T-helper 1 cell (primary cell): Measurements from ENCODE around the gene SMCO4.
"Not testable (repeated sequence)": the region's sequence is repeated elsewhere in the genome, so short reads cannot be mapped to it uniquely, and the experiment has no call there.

Source experiments
- DNase-seq, 5 donors: peaks; one replicate each; pipeline ENCODE4 v3.0.0-alpha.2; 2012 to 2020
- total RNA-seq, 4 donors: gene quantifications; one replicate each; lab custom pipeline; 2026; lab: John Stamatoyannopoulos, UW

SMCO4 gene
- 0 to 1.1 (median 0.44) reads per million in 4 donors for total RNA-seq

- peak; percentile 31 to 77 (median 54) for DNase-seq
Observed at GRCh38 chr11:93543292-93543977, at the start of gene SMCO4. TSS of gene SMCO4 (minus strand) at chr11:93543391. CDS start at chr11:93479189, 64,202 bp downstream.

GRCh38 chr11:93591247-93591898, 48.2 kb upstream of the SMCO4 start:
- DNase-seq, result no peak

GRCh38 chr11:93589347-93589746, 46.2 kb upstream of the SMCO4 start:
- DNase-seq, result no peak

GRCh38 chr11:93587858-93588581, 44.8 kb upstream of the SMCO4 start:
- DNase-seq, result no peak

GRCh38 chr11:93587425-93587824, 44.2 kb upstream of the SMCO4 start:
- not testable (repeated sequence) for DNase-seq

- no peak for DNase-seq
Observed at GRCh38 chr11:93585758-93586157, 42.6 kb upstream of the SMCO4 start.

GRCh38 chr11:93583490-93583889, 40.3 kb upstream of the SMCO4 start:
- no peak for DNase-seq

GRCh38 chr11:93579187-93579751, 36.1 kb upstream of the SMCO4 start:
- DNase-seq, result no peak

GRCh38 chr11:93577286-93577685, 34.1 kb upstream of the SMCO4 start:
- DNase-seq, result no peak

- DNase-seq, result not testable (repeated sequence)
Observed at GRCh38 chr11:93576870-93577269, 33.7 kb upstream of the SMCO4 start.

GRCh38 chr11:93574638-93575220, 31.5 kb upstream of the SMCO4 start:
- no peak for DNase-seq

- peak in 1 of 5 donors; percentile 23 for DNase-seq
Observed at GRCh38 chr11:93573184-93573583, 30.0 kb upstream of the SMCO4 start.

- no peak for DNase-seq
Observed at GRCh38 chr11:93572621-93573020, 29.4 kb upstream of the SMCO4 start.

GRCh38 chr11:93572171-93572570, 29.0 kb upstream of the SMCO4 start:
- no peak for DNase-seq

- no peak for DNase-seq
Observed at GRCh38 chr11:93571612-93572011, 28.4 kb upstream of the SMCO4 start.

- no peak for DNase-seq
Observed at GRCh38 chr11:93570759-93571413, 27.7 kb upstream of the SMCO4 start.

GRCh38 chr11:93569496-93569895, 26.3 kb upstream of the SMCO4 start:
- no peak for DNase-seq

- DNase-seq, result no peak
Observed at GRCh38 chr11:93568726-93569125, 25.5 kb upstream of the SMCO4 start.

GRCh38 chr11:93567401-93567895, 24.3 kb upstream of the SMCO4 start:
- no peak for DNase-seq

- DNase-seq, result no peak
Observed at GRCh38 chr11:93564895-93565294, 21.7 kb upstream of the SMCO4 start.

GRCh38 chr11:93563857-93564256, 20.7 kb upstream of the SMCO4 start:
- no peak for DNase-seq
